G401 (cell line): ENCODE data around the gene SLC9A3. TPM values are rescaled to one million over a fixed set of nuclear protein-coding genes. Genes with fewer than 3 reads are reported as not detected.
A peak's percentile ranks its signal among the peaks of the same experiment; 100 is the strongest.

Source experiments
- DNase-seq: peaks from one replicate; pipeline ENCODE4 v3.0.0-alpha.2; 2015; ENCODE audit warnings: low spot score
- in situ Hi-C: cut with HindIII; loops from 2 replicates; pipeline ENCODE4 v1.10.0; 2016; ENCODE audit warnings: low sequenced_read_pairs, mixed read lengths
- total RNA-seq: library from RNA; depleted of rRNA; stranded (reverse); fragments of >200 nt; shearing (Covaris generic); gene quantifications from 2 replicates; pipeline ENCODE4 v1.2.3, GENCODE V29; 2014

SLC9A3 gene
- total RNA-seq, 1 experiment from 2014 or later, result 5.1 TPM

GRCh38 chr5:472076-472655 is 52.1 kb downstream of the SLC9A3 start:
- peak; percentile 6 for DNase-seq
- in situ Hi-C loops, result no loop called here

GRCh38 chr5:471750-472058 is 52.5 kb downstream of the SLC9A3 start:
- peak; percentile 4 for DNase-seq
- in situ Hi-C loops, result no loop called here

DNA sequence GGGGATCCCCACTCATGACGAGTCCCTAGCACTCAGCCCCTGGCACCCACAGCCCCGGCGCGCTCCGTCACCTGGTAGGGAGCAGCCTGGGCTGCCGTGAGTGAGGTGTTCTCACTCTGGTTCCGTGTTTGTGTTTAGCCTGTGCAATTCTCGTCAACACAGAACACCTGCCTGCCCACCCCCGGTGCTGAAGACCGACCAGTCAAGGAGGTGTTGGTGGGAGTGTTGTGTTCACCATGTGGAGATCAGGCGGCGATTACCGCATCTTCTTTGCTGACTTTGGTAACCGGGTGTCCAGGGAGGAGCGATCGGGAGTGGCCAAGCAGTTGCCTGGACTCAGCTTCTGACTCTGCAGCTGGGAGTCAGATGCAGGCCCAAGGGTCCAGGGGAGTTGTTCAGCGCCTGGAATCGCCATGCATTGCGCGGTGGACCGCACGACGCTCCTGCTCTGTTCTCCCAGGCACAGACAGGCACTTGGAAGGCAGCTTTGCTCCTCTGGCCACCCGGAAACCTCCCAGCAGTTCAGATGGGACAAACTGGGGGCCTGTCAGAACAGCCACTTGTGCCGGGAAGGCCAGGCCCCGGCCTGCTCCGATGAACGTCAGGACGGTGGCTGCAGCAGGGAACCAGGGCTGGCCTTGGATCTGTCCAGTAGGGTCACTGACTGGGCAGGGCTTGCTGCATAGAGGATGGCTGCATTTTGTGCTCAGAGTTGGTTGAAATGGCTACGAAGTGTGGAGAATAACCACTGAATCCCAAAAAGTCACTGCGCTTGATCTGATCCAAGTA is 53.1 kb downstream of the SLC9A3 start:
- DNase-seq, result no peak
- in situ Hi-C loops, result no loop called here

GRCh38 chr5:469752-470483 is 54.3 kb downstream of the SLC9A3 start:
- in situ Hi-C loops, result no loop called here
- DNase-seq, result no peak

GRCh38 chr5:468401-468800 is 55.8 kb downstream of the SLC9A3 start:
- in situ Hi-C loops, result no loop called here
- no peak for DNase-seq

- in situ Hi-C loops, result no loop called here
- no peak for DNase-seq
Measured at GRCh38 chr5:466661-467310, 57.5 kb downstream of the SLC9A3 start.

DNA sequence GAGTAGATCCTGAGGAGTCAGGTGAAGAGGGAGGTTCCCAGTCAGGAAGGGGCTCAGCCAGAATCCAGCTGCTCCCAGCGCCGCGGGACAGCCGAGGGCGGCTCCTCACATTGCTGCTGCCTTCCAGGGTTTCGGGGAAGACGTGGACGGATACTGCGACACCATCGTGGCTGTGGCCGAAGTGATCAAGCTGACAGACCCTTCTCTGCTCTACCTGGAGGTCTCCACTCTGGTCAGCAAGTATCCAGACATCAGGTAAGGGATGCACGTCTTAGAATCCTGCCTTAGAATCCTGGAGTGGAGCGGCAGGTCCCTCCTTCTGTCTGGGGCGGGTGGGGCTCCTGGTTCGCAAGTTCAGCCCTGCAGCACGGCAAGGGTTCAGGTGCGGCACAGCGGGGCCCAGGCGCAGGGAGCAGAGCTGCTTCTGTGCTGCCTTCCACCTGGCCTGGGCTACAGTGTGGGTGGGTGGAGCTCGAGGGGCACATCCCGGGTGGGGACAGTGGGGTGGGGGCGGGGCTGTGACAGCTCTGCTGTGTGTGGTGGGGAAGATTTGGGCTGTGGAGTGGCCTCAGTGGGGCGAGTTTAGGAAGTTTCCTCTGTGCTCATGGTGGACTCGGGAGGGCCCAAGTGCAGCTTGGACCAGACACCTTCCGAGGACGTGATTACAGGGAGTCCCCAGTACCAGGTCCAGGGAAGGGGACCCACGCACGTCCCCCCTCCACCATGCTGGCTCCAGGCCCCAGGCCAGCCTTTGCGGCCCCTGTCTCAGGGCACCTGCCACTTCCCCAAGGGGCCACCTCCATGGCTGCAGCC is 58.5 kb downstream of the SLC9A3 start:
- in situ Hi-C loops, result no loop called here
- no peak for DNase-seq

GRCh38 chr5:464843-465590 is 59.2 kb downstream of the SLC9A3 start:
- no peak for DNase-seq
- in situ Hi-C loops, result no loop called here

GRCh38 chr5:464446-464842 is 59.8 kb downstream of the SLC9A3 start:
- DNase-seq, result no peak
- in situ Hi-C loops, result no loop called here

- in situ Hi-C loops, result no loop called here
- no peak for DNase-seq
Measured at GRCh38 chr5:463952-464351, 60.3 kb downstream of the SLC9A3 start.

- no peak for DNase-seq
- in situ Hi-C loops, result no loop called here
Measured at GRCh38 chr5:463301-463700, 60.9 kb downstream of the SLC9A3 start.

GRCh38 chr5:462051-462481 is 62.2 kb downstream of the SLC9A3 start:
- in situ Hi-C loops, result no loop called here
- DNase-seq, result no peak

DNA sequence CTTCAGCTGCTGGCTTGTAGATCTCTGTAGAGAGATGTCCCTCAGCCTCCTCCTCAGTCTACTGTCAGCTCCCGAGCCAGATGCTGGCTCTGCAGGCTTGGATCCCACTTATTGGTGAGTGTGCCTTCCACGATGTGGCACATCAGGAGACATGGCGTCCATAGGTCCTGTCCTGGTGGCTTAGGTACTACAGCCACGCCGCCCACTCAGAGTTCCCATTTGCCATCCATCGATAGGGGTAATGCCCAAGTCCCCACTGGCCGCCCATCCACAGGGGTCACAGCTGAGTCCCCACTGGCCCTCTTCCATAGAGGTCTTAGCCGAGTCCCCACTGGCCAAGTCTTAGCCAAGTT is 64.0 kb downstream of the SLC9A3 start:
- in situ Hi-C loops, result no loop called here
- no peak for DNase-seq

DNA sequence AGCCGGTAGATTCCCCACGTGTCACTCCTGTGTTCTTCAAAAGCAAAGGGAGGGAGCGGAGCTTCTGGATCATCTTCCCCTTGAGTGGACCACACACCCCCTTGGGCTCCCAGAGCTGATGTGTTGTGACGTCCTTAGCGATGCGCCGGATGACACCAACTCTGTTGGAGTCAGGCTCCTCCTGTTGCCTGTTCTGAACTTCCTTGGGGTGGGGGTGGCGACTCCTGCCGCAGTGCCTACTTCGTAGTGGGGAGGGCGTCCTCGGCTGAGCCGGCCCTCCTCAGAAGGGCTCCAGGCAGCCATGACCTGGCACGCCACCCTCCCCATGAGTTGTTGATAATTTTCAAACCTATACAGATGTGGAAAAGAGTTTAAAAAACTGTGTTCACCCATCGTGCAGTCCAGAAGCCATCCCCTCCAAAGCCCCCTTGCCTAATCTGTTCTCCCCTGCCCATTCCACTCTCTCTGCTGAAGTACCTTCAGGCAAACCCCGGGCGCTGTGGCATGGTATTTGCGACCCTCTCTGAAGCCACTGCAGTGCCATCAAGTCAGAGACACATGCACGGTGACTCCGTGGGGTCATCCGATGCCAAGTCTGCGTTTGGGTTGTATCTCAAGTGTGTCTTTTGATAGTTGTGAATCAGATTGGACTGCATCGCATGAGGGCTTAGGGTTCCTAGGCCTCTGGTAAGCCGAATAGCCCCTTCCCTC is 64.5 kb downstream of the SLC9A3 start:
- DNase-seq, result no peak
- in situ Hi-C loops, result no loop called here

GRCh38 chr5:458547-459353 is 65.5 kb downstream of the SLC9A3 start:
- in situ Hi-C loops, result no loop called here
- no peak for DNase-seq

- in situ Hi-C loops, result no loop called here
- no peak for DNase-seq
Measured at GRCh38 chr5:457195-457961, 66.9 kb downstream of the SLC9A3 start.
